ENCODE measurements around the gene CSTA.

CSTA gene

GRCh38 chr3:122356402-122356801 is 31.4 kb downstream of the CSTA start:
- H2AFZ ChIP-seq = peak overlapping the region; percentile 63
- no peaks in the 10 kb centered on the region for H3K27me3 ChIP-seq (ENCODE audit: control insufficient read depth, insufficient read depth, low read length)
- peaks cover 14% of the 10 kb centered on the region for H3K4me1 ChIP-seq
- H3K36me3 ChIP-seq (ENCODE audit: control insufficient read depth, insufficient read depth, low read length) = no peaks in the 10 kb centered on the region
- H3K4me2 ChIP-seq (ENCODE audit: low read length) = no peak overlapping the region
- no peak overlapping the region for H3K4me3 ChIP-seq (ENCODE audit: low read depth, low read length)
- peak; percentile 79 for TF ChIP-seq CTCF (IDR thresholded peaks at IDR 0.05)
- no peaks in the 10 kb centered on the region for H3K9me3 ChIP-seq (ENCODE audit: control insufficient read depth, low read length)
- H3K79me2 ChIP-seq = no peaks in the 10 kb centered on the region
- H3K27ac ChIP-seq = peak overlapping the region; percentile 47
- no peak overlapping the region for H3K9ac ChIP-seq

DNA sequence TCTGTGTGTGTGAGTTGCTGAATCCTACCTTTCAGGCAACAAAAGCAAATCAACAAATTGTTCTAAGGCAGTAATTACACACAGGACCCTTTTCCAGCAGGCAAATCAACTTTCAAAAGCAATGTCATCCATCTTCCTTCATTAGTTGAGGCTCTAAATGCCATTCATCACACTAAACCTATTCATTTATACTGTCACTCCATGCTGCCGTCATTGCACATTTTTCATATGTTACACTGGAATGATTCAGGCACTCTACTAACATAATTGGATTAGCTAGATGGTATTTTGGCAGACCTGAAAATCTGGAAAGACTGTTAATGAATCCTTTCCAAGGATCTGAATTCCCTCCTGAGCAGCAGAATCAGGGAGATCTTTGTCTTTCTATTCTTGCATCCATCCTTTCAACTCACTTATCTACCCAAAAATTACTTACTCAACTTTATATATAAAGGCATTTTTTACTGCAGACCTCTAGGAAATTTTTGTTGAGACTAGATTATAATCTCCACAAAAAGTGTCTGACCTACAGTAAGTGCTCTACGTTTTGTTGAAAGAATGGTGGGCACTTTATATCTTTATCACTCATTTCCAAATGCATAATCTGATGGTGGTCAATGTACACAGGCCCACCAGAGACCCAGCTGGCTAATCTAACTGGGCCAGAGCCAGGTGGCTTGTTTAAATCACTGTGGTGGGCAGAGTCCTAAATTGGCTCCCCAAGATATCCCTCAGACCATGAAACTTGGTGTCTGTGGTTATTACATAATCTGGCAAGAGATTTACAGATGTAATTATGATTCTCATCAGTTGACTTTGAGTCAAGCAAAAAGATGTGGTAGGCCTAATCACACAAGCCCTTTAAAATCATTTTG is 33.0 kb downstream of the CSTA start:
- Histone ChIP-seq H3K9ac (no peak overlapping the region), H2AFZ (no peak overlapping the region), H3K4me1 (peaks cover 12% of the 10 kb centered on the region), H3K27ac (no peak overlapping the region), H3K9me3 (ENCODE audit: control insufficient read depth, low read length) (no peaks in the 10 kb centered on the region), H3K36me3 (ENCODE audit: control insufficient read depth, insufficient read depth, low read length) (no peaks in the 10 kb centered on the region), H3K4me3 (ENCODE audit: low read depth, low read length) (no peak overlapping the region), H3K4me2 (ENCODE audit: low read length) (no peak overlapping the region), H3K27me3 (ENCODE audit: control insufficient read depth, insufficient read depth, low read length) (no peaks in the 10 kb centered on the region), H3K79me2 (no peaks in the 10 kb centered on the region)
- no peak for TF ChIP-seq CTCF (IDR thresholded peaks at IDR 0.05)

- no peaks in the 10 kb centered on the region for H3K27me3 ChIP-seq (ENCODE audit: control insufficient read depth, insufficient read depth, low read length)
- H3K79me2 ChIP-seq = no peaks in the 10 kb centered on the region
- no peaks in the 10 kb centered on the region for H3K36me3 ChIP-seq (ENCODE audit: control insufficient read depth, insufficient read depth, low read length)
- H2AFZ ChIP-seq = no peak overlapping the region
- H3K4me2 ChIP-seq (ENCODE audit: low read length) = no peak overlapping the region
- H3K9ac ChIP-seq = no peak overlapping the region
- no peak for TF ChIP-seq CTCF (IDR thresholded peaks at IDR 0.05)
- no peaks in the 10 kb centered on the region for H3K9me3 ChIP-seq (ENCODE audit: control insufficient read depth, low read length)
- H3K27ac ChIP-seq = no peak overlapping the region
- H3K4me1 ChIP-seq = peaks cover 6% of the 10 kb centered on the region
- H3K4me3 ChIP-seq (ENCODE audit: low read depth, low read length) = no peak overlapping the region
These were observed 33.6 kb downstream of the CSTA start for GRCh38 chr3:122358703-122359032.

- Histone ChIP-seq H3K4me3 (ENCODE audit: low read depth, low read length) (no peak overlapping the region), H3K36me3 (ENCODE audit: control insufficient read depth, insufficient read depth, low read length) (no peaks in the 10 kb centered on the region), H3K27me3 (ENCODE audit: control insufficient read depth, insufficient read depth, low read length) (no peaks in the 10 kb centered on the region), H3K27ac (peak overlapping the region; percentile 20), H3K4me1 (no peaks in the 10 kb centered on the region), H3K9ac (no peak overlapping the region), H2AFZ (no peak overlapping the region), H3K9me3 (ENCODE audit: control insufficient read depth, low read length) (no peaks in the 10 kb centered on the region), H3K79me2 (no peaks in the 10 kb centered on the region), H3K4me2 (ENCODE audit: low read length) (no peak overlapping the region)
- TF ChIP-seq CTCF (IDR thresholded peaks at IDR 0.05) = no peak
These were observed 37.0 kb downstream of the CSTA start for GRCh38 chr3:122362026-122362425.

- Histone ChIP-seq H3K27me3 (ENCODE audit: control insufficient read depth, insufficient read depth, low read length) (no peaks in the 10 kb centered on the region), H3K4me2 (ENCODE audit: low read length) (no peak overlapping the region), H3K4me3 (ENCODE audit: low read depth, low read length) (no peak overlapping the region), H2AFZ (no peak overlapping the region), H3K36me3 (ENCODE audit: control insufficient read depth, insufficient read depth, low read length) (no peaks in the 10 kb centered on the region), H3K4me1 (peaks cover 6% of the 10 kb centered on the region), H3K27ac (no peak overlapping the region), H3K79me2 (no peaks in the 10 kb centered on the region), H3K9ac (no peak overlapping the region), H3K9me3 (ENCODE audit: control insufficient read depth, low read length) (no peaks in the 10 kb centered on the region)
- TF ChIP-seq CTCF (IDR thresholded peaks at IDR 0.05) = no peak
These were observed 39.4 kb downstream of the CSTA start for GRCh38 chr3:122364490-122364889.
